PFSK-1 (cell line): Measurements from ENCODE around the gene SHISA7.

ENCODE experiments used
- POLR2AphosphoS5 ChIP-seq: IDR thresholded peaks from 2 replicates; pipeline ENCODE4 v1.6.1; 2012; ENCODE audit warnings: low read depth, mild to moderate bottlenecking, control low read depth, low read length, moderate library complexity
- SIN3A ChIP-seq: IDR thresholded peaks from 2 replicates; pipeline ENCODE4 v1.6.1; 2012; ENCODE audit warnings: mild to moderate bottlenecking, low read length, moderate library complexity, borderline replicate concordance; ENCODE audit not compliant: insufficient read depth
- TAF1 ChIP-seq: IDR thresholded peaks from 2 replicates; pipeline ENCODE4 v1.6.1; 2012; ENCODE audit warnings: low read length, control low read depth, borderline replicate concordance; ENCODE audit not compliant: insufficient read depth

DNA sequence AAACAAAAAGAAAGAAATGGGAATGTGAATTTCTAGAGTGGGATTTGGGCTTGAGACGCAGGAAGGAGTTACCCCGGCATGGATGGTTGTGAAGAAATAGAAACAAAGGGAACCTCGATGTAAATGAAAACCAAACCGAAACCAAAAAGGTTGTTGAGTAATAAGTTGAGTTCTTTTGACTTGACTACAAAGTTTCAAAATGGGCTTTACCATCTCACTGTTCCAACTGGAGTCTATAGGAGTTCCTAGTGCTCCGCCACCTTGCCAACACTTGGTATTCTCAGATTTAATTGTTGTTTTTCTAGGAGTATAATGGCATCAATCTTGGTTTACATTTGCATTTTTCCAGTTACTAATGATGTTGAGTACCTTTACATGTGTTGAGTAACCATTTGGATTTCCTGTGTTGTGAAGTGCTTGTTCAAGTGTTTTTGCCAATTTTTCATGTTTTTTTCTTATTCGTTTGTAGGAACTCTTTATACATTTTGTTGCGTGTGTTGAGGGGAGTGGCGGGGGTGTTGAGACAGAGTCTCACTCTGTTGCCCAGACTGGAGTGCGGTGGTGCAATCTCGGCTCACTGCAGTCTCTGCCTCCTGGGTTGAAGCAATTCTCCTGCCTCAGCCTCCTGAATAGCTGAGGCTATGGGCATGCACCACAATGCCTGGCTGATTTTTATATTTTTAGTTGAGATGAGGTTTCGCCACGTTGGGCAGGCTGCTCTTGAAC lies 44.7 kb downstream of the SHISA7 start:
- no peak for TF ChIP-seq POLR2AphosphoS5
- TF ChIP-seq SIN3A, result no peak
- no peak for TF ChIP-seq TAF1
